ENCODE data around the gene ZNF543. TPM values are rescaled to one million over a fixed set of nuclear protein-coding genes. Genes with fewer than 3 reads are reported as not detected.

The ZNF543 gene
- polyA plus RNA-seq, 1 experiment: 1.7 TPM

- ChIA-PET CTCF (interaction anchor here (1.3 kb wide), 1 partner anchor 10 kb away, joined by 4 read pairs; no protein-coding TSS in a partner anchor), POLR2A (no interaction called here)
- H3K4me3 ChIP-seq (ENCODE audit: low read depth, low read length): no peak overlapping the region
- no peak for TF ChIP-seq CTCF (IDR thresholded peaks at IDR 0.05; ENCODE audit: insufficient read depth, low read depth, low read length)
- no peaks in the 10 kb centered on the region for H3K27me3 ChIP-seq (ENCODE audit: control insufficient read depth, insufficient read depth, low read length)
- no peaks in the 10 kb centered on the region for H3K36me3 ChIP-seq (ENCODE audit: control insufficient read depth, insufficient read depth, low read length)
- no peak for DNase-seq (ENCODE audit: low read depth)
These were observed 13.9 kb downstream of the ZNF543 start for GRCh38 chr19:57334191-57334590.

GRCh38 chr19:57338877-57339276 is 18.6 kb downstream of the ZNF543 start:
- no peak for DNase-seq (ENCODE audit: low read depth)
- no peaks in the 10 kb centered on the region for H3K36me3 ChIP-seq (ENCODE audit: control insufficient read depth, insufficient read depth, low read length)
- no peak overlapping the region for H3K4me3 ChIP-seq (ENCODE audit: low read depth, low read length)
- POLR2A ChIA-PET: no interaction called here
- CTCF ChIA-PET: no interaction called here
- no peak for TF ChIP-seq CTCF (IDR thresholded peaks at IDR 0.05; ENCODE audit: insufficient read depth, low read depth, low read length)
- no peaks in the 10 kb centered on the region for H3K27me3 ChIP-seq (ENCODE audit: control insufficient read depth, insufficient read depth, low read length)

- CTCF ChIA-PET: no interaction called here
- no peaks in the 10 kb centered on the region for H3K36me3 ChIP-seq (ENCODE audit: control insufficient read depth, insufficient read depth, low read length)
- no peaks in the 10 kb centered on the region for H3K27me3 ChIP-seq (ENCODE audit: control insufficient read depth, insufficient read depth, low read length)
- no peak for TF ChIP-seq CTCF (IDR thresholded peaks at IDR 0.05; ENCODE audit: insufficient read depth, low read depth, low read length)
- H3K4me3 ChIP-seq (ENCODE audit: low read depth, low read length): no peak overlapping the region
- POLR2A ChIA-PET: no interaction called here
- no peak for DNase-seq (ENCODE audit: low read depth)
These were observed 22.3 kb downstream of the ZNF543 start for GRCh38 chr19:57342582-57342981.

- Histone ChIP-seq H3K4me3 (ENCODE audit: low read depth, low read length) (no peak overlapping the region), H3K27me3 (ENCODE audit: control insufficient read depth, insufficient read depth, low read length) (no peaks in the 10 kb centered on the region), H3K36me3 (ENCODE audit: control insufficient read depth, insufficient read depth, low read length) (no peaks in the 10 kb centered on the region)
- peak; percentile 45 for DNase-seq (ENCODE audit: low read depth)
- TF ChIP-seq CTCF (IDR thresholded peaks at IDR 0.05; ENCODE audit: insufficient read depth, low read depth, low read length): no peak
- POLR2A ChIA-PET: no interaction called here
- CTCF ChIA-PET: interaction anchor here (0.6 kb wide), 1 partner anchor 126 kb away, joined by 4 read pairs; no protein-coding TSS in a partner anchor
These were observed 27.9 kb downstream of the ZNF543 start for GRCh38 chr19:57348136-57348535.

- CTCF ChIA-PET: no interaction called here
- POLR2A ChIA-PET: interaction anchor here (0.7 kb wide), 1 partner anchor 12 kb away, joined by 4 read pairs; the partner anchor contains the start of genes TRAPPC2B and ZNF547
- peak; percentile 80 for DNase-seq (ENCODE audit: low read depth)
- Histone ChIP-seq H3K4me3 (ENCODE audit: low read depth, low read length) (peak within 1 kb of the TSS; percentile 99), H3K27me3 (ENCODE audit: control insufficient read depth, insufficient read depth, low read length) (no peaks in the 10 kb centered on the region), H3K36me3 (ENCODE audit: control insufficient read depth, insufficient read depth, low read length) (peaks cover 7% of the 10 kb centered on the region)
- TF ChIP-seq CTCF (IDR thresholded peaks at IDR 0.05; ENCODE audit: insufficient read depth, low read depth, low read length): no peak
These were observed 30.9 kb downstream of the ZNF543 start, which contains the start of gene ZNF304 for GRCh38 chr19:57350877-57351805. Gene ZNF304, plus strand, starts transcription at chr19:57351271. Its CDS starts 394 bp downstream, at chr19:57351665.
